ENCODE results near the gene VASP.

- TF ChIP-seq CTCF (conservative IDR thresholded peaks at IDR 0.05 in 1 of 2, IDR thresholded peaks at IDR 0.05 in 1 of 2; ENCODE audit: low read depth in 1 of 2, low read length in 2 of 2) = no peak
- TF ChIP-seq EZH2 (IDR thresholded peaks at IDR 0.05; ENCODE audit: low read length, missing control alignments) = no peak
Measured at GRCh38 chr19:45542234-45542668, 35.0 kb downstream of the VASP start.

All from fibroblast of lung (primary cell).